H7 (cell line): ENCODE measurements around the gene TRNAU1AP. TPM values are rescaled to one million over a fixed set of nuclear protein-coding genes. Genes with fewer than 3 reads are reported as not detected.
"Not testable (repeated sequence)": the region's sequence is repeated elsewhere in the genome, so short reads cannot be mapped to it uniquely, and the experiment has no call there.

Experiments used
- DNase-seq: peaks from one replicate; pipeline ENCODE4 v3.0.0; 2012
- H3K27me3 ChIP-seq: 2 replicates; pipeline ENCODE4 v1.6.0; 2011; ENCODE audit warnings: mild to moderate bottlenecking, low read length; ENCODE audit not compliant: control insufficient read depth, insufficient read depth
- H3K36me3 ChIP-seq: replicated peaks from 2 replicates; pipeline ENCODE4 v1.5.1; 2011; ENCODE audit warnings: low read length; ENCODE audit not compliant: control insufficient read depth, insufficient read depth
- H3K4me3 ChIP-seq: 2 replicates; pipeline ENCODE4 v1.5.1; 2011; ENCODE audit warnings: low read depth, mild to moderate bottlenecking, control low read depth, low read length, moderate library complexity; ENCODE audit not compliant: insufficient read depth
- total RNA-seq: library from RNA; depleted of rRNA; stranded (reverse); fragments of >200 nt; shearing (Covaris generic); gene quantifications from 2 replicates; pipeline ENCODE4 v1.2.3, GENCODE V29; 2014

Gene TRNAU1AP
- total RNA-seq, 1 experiment from 2014 or later, result 35.3 TPM

GRCh38 chr1:28538286-28538685 is 14.6 kb upstream of the TRNAU1AP start:
- H3K36me3 ChIP-seq, result peaks cover 27% of the 10 kb centered on the region
- no peak for DNase-seq
- H3K4me3 ChIP-seq, result no peak overlapping the region

GRCh38 chr1:28540651-28541050 is 12.2 kb upstream of the TRNAU1AP start:
- no peak for DNase-seq
- peaks cover 20% of the 10 kb centered on the region for H3K36me3 ChIP-seq
- H3K27me3 ChIP-seq, result no peaks in the 10 kb centered on the region
- no peak overlapping the region for H3K4me3 ChIP-seq

More at GRCh38 chr1:28538286-28538685, 14.6 kb upstream of the TRNAU1AP start:
- no peaks in the 10 kb centered on the region for H3K27me3 ChIP-seq

GRCh38 chr1:28541414-28542015 is 11.4 kb upstream of the TRNAU1AP start:
- H3K4me3 ChIP-seq, DNase-seq, H3K27me3 ChIP-seq: not testable (repeated sequence)
- H3K36me3 ChIP-seq, result peaks cover 12% of the 10 kb centered on the region

GRCh38 chr1:28545246-28545628 is 7.6 kb upstream of the TRNAU1AP start:
- Histone ChIP-seq H3K4me3 (no peak overlapping the region), H3K27me3 (no peaks in the 10 kb centered on the region), H3K36me3 (no peaks in the 10 kb centered on the region)
- DNase-seq, result no peak

GRCh38 chr1:28548318-28548717 is 4.6 kb upstream of the TRNAU1AP start:
- no peak overlapping the region for H3K4me3 ChIP-seq
- no peak for DNase-seq
- H3K36me3 ChIP-seq, result no peaks in the 10 kb centered on the region
- H3K27me3 ChIP-seq, result no peaks in the 10 kb centered on the region

GRCh38 chr1:28551381-28551780 is 1.5 kb upstream of the TRNAU1AP start:
- no peak for DNase-seq
- Histone ChIP-seq H3K4me3 (no peak overlapping the region), H3K36me3 (peaks cover 1% of the 10 kb centered on the region), H3K27me3 (no peaks in the 10 kb centered on the region)

GRCh38 chr1:28560886-28561285 is 8.0 kb downstream of the TRNAU1AP start:
- DNase-seq, result no peak
- peaks cover 22% of the 10 kb centered on the region for H3K36me3 ChIP-seq

GRCh38 chr1:28564310-28564709 is 11.4 kb downstream of the TRNAU1AP start:
- no peak for DNase-seq
- Histone ChIP-seq H3K27me3 (no peaks in the 10 kb centered on the region), H3K4me3 (no peak overlapping the region), H3K36me3 (peaks cover 28% of the 10 kb centered on the region)

More at GRCh38 chr1:28560886-28561285, 8.0 kb downstream of the TRNAU1AP start:
- no peaks in the 10 kb centered on the region for H3K27me3 ChIP-seq
- H3K4me3 ChIP-seq, result no peak overlapping the region

GRCh38 chr1:28565040-28565439 is 12.2 kb downstream of the TRNAU1AP start:
- Histone ChIP-seq H3K36me3 (peaks cover 26% of the 10 kb centered on the region), H3K27me3 (no peaks in the 10 kb centered on the region), H3K4me3 (no peak overlapping the region)
- no peak for DNase-seq

- H3K27me3 ChIP-seq, result no peaks in the 10 kb centered on the region
- H3K36me3 ChIP-seq, result peaks cover 21% of the 10 kb centered on the region
- DNase-seq, result no peak
- no peak overlapping the region for H3K4me3 ChIP-seq
Measured at GRCh38 chr1:28565726-28566125, 12.8 kb downstream of the TRNAU1AP start.

GRCh38 chr1:28566931-28567330 is 14.0 kb downstream of the TRNAU1AP start:
- Histone ChIP-seq H3K36me3 (peaks cover 21% of the 10 kb centered on the region), H3K4me3 (no peak overlapping the region), H3K27me3 (no peaks in the 10 kb centered on the region)
- DNase-seq, result peak; percentile 2

- Histone ChIP-seq H3K4me3 (no peak overlapping the region), H3K27me3 (no peaks in the 10 kb centered on the region), H3K36me3 (peaks cover 14% of the 10 kb centered on the region)
- no peak for DNase-seq
Measured at GRCh38 chr1:28571911-28572310, 19.0 kb downstream of the TRNAU1AP start.

GRCh38 chr1:28572891-28573290 is 20.0 kb downstream of the TRNAU1AP start:
- peaks cover 13% of the 10 kb centered on the region for H3K36me3 ChIP-seq
- not testable (repeated sequence) for DNase-seq, H3K27me3 ChIP-seq, H3K4me3 ChIP-seq

- no peaks in the 10 kb centered on the region for H3K27me3 ChIP-seq
- no peak overlapping the region for H3K4me3 ChIP-seq
- H3K36me3 ChIP-seq, result peaks cover 14% of the 10 kb centered on the region
- DNase-seq, result no peak
Measured at GRCh38 chr1:28573564-28573963, 20.7 kb downstream of the TRNAU1AP start.

- Histone ChIP-seq H3K4me3 (no peak overlapping the region), H3K27me3 (no peaks in the 10 kb centered on the region; the same call in 1 of the 2 replicates), H3K36me3 (peaks cover 29% of the 10 kb centered on the region)
- peak; percentile 49 for DNase-seq
Measured at GRCh38 chr1:28577052-28577678, 24.3 kb downstream of the TRNAU1AP start.
